ENCODE results near the gene TREML1.

- TF ChIP-seq POLR2A (IDR thresholded peaks at IDR 0.05) (no peak), CTCF (IDR thresholded peaks at IDR 0.05) (no peak)
Measured at GRCh38 chr6:41191569-41191968, 37.4 kb upstream of the TREML1 start.

Data from uterus (tissue), 2 donors.